HG03354 (cell line): ENCODE measurements around the gene CD6.

ENCODE experiments used
- ATAC-seq: cut with Tn5 transposase; IDR thresholded peaks from one replicate; pipeline ENCODE4 v1.9.1; 2021; ENCODE audit warnings: mild to moderate bottlenecking; ENCODE audit not compliant: unreplicated experiment, poor library complexity, severe bottlenecking

Gene CD6

DNA sequence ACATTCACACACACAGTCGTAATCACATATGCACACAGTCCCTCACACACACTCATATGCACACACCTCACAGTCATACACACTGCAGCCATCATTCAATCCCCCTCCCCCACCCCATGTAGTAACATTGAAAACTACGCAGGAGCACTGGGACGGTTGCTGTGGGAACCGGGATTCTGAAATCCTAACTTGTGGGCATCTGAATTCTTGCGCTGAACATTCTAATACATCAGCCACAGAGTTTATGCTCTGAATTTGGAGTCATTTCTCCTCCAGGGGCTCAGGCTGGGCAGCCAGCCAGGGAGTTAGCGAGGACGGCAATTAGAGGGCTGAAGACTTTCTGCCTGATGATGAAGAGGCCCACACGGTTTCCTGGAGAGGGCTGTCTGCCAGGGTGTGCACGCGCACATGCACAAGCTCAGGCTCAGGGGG is 32.7 kb downstream of the CD6 start:
- ATAC-seq: no peak

DNA sequence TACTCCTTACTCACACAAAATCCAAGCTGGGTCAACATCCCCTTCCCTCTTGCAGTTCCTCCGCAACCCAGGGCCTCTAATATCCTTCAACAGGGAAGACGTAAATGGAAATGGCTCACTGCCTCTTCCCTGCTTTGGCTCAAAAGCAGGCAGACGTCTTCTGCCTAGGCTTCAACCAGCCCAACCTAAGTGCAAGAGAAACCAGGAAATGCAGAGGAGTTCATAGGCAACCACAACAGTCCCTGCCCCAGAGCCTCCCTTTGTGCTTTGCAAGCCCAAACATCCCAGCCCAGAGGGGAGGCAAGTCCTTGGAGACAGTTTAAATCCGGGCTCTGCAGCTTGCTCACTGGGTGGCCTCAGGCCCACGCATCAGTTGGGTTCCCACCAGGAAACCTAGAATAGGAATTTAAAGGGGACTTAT is 33.3 kb downstream of the CD6 start:
- ATAC-seq: no peak

DNA sequence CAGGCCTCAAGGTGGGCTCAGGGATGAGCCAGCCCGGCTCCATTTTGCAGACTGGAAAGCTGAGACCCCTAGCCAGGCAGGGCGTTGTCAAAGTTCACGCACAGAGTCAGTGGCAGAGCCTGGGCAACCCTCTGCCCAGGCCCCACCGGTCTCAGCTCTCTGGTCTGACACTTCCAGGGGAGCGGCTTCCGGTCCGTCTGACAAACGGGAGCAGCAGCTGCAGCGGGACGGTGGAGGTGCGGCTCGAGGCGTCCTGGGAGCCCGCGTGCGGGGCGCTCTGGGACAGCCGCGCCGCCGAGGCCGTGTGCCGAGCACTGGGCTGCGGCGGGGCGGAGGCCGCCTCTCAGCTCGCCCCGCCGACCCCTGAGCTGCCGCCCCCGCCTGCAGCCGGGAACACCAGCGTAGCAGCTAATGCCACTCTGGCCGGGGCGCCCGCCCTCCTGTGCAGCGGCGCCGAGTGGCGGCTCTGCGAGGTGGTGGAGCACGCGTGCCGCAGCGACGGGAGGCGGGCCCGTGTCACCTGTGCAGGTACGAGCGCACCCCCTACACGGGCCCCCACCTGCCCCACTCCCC is 36.0 kb downstream of the CD6 start:
- no peak for ATAC-seq

GRCh38 chr11:61007956-61008896 is 36.7 kb downstream of the CD6 start:
- no peak for ATAC-seq

DNA sequence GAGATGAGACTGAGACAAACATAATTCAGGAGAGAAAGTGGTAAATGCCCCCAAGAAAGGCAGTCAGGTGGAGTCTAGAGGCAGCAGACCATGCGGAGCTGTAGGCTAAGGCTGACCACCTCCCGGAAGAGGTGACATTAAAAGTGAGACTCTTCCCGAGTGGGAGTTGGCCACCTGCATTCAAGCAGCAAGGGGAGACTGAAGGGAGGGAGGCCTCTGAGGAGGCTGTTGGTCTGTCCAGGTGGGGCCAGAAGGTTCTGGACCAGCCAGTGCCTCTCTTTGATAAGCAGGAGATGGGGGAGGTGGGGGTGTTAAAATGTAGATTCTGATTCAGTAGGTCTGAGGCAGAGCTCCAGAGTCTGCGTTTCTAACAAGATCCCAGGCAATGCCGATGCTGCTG is 37.5 kb downstream of the CD6 start:
- ATAC-seq: no peak

DNA sequence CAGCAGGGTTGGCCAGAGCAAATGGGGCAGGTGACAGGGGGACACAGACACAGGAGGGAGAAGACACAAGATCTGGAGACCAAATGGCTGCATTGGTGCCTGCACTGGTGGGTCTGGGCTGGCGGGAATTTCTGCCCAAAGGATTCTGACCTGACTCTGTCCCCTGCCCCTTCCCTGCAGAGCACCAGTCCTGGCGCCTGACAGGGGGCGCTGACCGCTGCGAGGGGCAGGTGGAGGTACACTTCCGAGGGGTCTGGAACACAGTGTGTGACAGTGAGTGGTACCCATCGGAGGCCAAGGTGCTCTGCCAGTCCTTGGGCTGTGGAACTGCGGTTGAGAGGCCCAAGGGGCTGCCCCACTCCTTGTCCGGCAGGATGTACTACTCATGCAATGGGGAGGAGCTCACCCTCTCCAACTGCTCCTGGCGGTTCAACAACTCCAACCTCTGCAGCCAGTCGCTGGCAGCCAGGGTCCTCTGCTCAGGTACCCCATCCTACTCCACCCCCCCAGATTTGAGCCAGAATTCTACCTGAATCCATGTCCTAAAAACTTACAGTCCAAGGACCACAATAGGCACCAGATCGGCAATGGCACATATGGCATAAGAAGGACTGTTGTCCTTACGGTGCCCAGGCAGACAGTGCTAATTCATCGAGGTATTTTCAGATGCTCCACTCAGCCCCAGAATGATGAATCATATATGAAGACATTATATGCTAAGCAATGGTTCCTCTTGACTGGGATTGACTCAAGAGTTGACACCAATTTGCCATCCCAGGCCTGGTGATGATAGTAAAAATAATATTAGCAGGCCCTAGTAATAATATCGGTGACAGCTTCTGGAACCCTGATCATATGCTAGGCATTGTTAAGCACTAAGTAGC is 38.2 kb downstream of the CD6 start:
- no peak for ATAC-seq

DNA sequence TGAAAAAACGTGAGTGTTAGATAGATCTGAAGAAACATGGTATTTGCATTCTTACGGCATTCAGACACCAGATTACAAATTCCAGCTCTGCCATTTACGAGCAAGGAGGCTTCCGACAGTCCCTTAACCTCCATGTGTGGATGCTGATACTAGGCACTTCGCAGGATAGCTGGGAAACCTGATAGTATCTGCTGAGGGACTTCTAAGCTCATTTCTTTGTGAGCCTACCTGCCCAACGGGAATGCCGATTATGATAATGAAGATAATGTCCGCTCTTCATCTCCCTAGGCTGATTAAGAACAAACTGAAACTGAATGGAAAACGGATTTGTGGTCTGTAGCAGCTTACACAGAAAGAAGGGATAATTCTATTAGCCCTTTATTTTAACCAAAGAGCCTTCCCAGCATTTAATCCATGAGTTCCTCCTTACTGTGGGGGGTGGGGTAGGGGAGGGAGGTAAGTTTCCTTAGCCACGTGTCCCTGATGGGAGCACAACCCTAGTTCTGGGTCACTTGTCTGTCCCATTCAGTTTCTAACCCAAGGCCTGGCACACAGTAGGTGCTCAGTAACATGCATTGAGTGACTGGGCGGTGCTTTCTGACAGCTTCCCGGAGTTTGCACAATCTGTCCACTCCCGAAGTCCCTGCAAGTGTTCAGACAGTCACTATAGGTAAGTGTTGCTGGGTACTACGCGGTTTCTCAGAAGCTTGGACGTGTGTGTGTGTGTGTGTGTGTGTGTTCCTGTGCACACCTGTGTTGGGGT is 39.2 kb downstream of the CD6 start:
- ATAC-seq: no peak

DNA sequence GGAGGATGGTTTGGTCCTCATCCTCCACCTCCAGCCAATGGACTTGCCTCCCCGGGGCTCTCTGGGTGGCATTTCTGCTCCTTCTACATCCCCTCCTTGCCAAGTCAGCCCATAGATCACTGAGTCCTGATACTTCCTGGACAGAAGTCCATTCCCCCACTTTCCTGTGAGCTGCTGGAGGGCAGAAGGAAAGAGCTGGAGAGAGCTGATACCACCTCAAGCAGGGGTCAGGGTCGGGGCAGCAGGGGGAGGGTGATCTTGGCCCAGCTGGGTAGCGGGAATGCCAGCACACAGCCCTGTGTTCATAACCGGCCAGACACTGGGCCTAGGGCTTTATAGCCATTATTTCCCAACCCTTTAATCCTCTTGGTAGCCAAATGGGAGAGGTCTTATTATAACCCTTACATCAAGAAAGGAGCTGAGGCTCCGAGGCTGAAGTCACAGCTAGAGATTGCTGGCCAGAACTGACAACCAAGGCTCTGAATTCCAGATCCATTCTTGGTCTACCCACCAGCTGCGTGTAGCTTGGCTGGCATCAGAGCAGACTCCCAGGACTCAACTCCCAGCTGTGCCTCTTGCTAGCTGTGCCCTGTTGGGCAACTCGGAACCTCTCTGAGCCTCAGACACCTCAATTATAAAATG is 39.9 kb downstream of the CD6 start:
- no peak for ATAC-seq

- ATAC-seq: no peak
Observed at GRCh38 chr11:61011950-61012736, 40.7 kb downstream of the CD6 start.

DNA sequence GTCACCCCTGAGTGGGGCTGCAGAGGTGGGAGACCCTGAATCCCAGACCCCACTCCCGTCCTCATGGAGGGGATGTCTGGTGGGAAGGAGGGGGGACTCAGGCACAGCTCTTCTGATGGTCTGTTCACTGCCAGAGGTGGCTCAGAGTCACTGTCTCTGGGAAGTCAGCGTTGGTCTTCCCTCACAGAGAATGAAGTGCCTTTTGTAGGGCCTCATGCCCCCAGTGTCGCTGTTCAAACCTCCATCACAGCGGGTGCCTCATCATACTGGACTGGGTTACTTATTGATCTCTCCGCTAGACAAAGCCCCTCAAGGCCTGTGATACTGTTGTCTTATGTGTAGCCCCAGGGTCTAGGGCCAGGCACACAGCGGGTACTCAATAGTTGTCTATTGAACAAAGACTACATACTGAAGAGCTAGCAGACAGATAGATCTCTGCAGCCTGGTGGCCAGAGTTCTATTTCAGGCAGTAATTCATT is 41.3 kb downstream of the CD6 start:
- no peak for ATAC-seq

DNA sequence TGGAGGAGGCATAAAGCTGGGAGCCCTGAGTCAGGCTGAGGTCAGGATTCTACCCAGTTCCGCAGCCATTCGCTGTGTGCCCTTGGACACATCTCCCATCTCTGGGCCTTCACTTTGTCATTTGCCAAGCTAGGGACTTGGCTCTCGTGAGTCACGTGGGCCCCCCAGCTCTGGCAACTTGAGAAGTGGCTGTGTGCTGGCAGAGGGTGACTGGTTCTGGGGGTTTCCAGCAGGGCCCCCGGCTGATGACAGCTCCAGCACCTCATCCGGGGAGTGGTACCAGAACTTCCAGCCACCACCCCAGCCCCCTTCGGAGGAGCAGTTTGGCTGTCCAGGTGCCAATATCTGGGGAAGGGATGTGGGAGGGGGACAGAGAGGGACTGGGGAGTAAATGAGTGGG is 46.6 kb downstream of the CD6 start:
- no peak for ATAC-seq

DNA sequence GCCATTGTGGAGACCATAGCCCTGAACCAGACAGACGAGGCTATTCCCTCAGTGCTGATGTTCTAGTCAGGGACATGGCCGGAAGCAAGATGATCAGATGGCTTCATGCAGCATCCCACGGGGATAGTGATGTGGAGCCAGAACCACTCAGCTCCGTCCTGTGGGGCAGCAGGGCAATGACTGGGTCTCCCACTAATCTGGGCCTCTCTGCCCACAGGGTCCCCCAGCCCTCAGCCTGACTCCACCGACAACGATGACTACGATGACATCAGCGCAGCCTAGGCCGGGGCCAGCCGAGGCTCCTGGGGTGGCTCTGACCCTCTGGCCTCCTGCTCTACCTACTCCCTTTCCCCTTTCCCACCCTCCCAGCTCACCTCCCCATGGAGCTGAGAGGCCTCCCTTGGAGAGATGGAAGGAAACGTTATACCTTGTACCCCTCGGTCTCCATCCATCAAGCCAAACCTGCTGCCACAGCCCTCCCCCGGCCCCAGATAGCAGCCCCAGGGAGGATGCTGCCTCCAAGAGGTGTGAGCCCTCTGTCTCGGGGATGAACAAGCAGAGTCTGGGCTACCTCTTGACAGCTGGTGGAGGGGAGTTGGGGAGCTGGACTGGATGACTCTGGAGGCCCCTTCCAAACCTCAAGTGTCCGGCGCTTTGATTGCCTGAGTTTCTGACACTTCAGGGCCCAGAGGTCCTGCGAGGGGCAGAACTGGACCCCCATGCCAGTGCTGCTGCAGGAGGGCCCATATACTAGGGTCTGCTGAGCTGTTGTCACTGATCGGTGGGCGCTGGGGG is 47.8 kb downstream of the CD6 start:
- no peak for ATAC-seq

DNA sequence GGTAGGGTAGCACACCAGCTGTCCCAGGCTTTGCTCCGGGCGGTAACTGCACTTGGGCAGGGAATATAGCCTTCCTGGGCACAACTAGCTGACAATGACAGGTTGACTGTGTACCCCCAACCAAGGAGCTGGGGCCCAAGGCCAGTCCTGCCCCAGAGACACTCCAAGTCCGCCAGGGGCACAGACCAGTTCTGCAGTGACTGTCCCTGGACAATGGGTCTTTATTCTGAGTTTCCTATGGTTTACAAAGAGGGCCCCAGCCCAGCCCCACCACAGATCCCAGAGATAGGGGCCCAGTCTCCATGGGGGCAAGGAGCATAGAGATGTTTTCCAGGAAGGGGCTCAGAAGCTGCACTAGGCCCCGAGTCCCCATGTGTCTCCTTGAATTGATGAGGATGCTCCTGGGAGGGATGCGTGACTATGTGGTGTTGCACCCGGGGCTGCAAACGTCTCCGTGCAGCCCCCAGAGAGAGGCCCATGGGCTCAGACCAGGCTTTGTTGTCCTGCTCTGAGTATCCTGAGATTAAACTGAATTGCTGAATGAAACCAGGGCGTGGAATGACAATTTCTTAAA is 48.4 kb downstream of the CD6 start:
- ATAC-seq: no peak

DNA sequence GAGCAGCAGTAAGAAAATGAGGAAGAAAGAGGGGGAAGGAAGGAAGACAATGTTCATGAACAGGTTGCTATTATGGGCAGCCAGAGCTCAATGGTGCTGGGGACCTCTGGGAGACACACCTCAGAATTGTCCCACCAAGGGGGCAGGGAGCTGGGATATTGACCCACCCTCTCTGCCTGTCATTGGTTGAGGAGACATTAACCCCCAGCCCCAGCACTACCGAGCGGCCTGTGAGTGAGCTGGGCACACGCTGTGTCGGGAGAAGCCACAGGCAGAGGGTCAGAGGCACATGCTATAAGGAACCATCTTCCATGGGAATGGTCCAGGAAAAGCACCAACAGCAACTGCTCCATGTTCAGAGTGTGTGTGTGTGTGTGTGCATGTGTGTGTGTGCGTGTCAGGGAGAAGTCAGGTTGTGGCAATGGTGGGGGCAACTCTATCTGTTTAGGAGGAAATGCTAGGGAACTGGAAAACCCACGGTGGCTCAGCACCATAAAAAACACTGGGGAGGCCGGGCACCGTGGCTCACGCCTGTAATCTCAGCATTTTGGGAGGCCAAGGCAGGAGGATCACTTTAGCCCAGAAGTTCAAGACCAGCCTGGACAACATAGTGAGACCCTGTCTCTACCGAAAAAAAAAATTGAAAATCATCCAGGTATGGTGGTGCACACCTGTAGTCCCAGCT is 49.2 kb downstream of the CD6 start:
- ATAC-seq: no peak

GRCh38 chr11:61021661-61022212 is 50.3 kb downstream of the CD6 start:
- ATAC-seq: no peak

DNA sequence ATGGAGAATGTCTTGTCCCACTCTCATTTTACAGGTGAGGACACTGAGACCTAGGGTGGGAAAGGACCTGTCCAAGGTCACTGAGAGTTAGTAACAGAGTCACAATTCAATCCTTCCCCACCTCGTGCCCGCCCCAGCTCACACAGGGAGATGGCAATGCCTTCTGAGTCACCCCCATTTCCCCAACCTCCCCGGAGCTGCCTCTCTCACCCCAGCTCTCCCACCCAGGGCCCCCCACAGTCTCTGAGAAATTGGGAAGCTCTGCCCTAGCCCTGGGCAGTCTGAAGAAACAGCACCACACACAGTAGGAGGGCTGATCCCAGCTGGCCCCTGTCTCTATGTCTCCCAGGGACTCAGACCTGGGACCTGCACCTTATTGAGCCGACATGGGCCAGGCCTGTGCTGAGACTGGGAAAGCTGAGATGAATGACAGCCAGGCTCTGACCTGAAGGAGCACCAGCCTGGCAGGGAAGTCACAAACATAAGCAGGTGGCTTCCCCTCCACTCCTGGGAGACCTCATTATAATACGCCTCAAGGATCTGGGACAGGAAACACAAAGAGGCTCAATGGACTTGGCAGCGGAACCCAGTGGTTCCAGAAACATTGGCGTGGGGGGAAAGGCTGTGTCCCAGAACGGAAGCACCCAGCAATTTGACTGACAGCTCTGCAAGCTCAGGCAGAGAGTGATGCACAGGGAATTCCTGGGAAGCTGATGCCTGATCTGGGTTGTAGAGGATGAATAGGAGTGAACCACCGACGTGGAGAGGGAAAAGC is 51.0 kb downstream of the CD6 start:
- no peak for ATAC-seq
